Endothelial cell of umbilical vein (primary cell): ENCODE results near the gene BCO1. TPM values are rescaled to one million over a fixed set of nuclear protein-coding genes. Genes with fewer than 3 reads are reported as not detected.

Experiments
- polyA plus RNA-seq, 4 experiments: library from polyadenylated mRNA; depleted of rRNA in 3 of 4; stranded (reverse) in 3 of 4; unstranded in 1 of 4; fragments of >200 nt; gene quantifications; 2 replicates each; pipeline versions ENCODE4 v1.2.1 to v1.2.3, GENCODE V29; 2011 to 2012; ENCODE audit warnings: missing spikeins in 1 of 4
- total RNA-seq: library from RNA; stranded (reverse); gene quantifications from 2 replicates; pipeline ENCODE4 v1.2.3, GENCODE V29; 2021

BCO1 gene
- total and polyA plus RNA-seq, 2 donors (not counting 3 experiments of a cell fraction or from before 2014, with no cell fraction given), result not detected

Other genes with a start within 250 kb of the BCO1 start
- gene CMC2, start 231.8 kb upstream of the BCO1 start, total RNA-seq, result 96.6 and 97.8 TPM in 2 replicates
- 121 and 216 TPM in 2 replicates for gene CMC2, start 231.8 kb upstream of the BCO1 start, polyA plus RNA-seq
- 52.4 and 53.4 TPM in 2 replicates for gene CENPN, start 231.5 kb upstream of the BCO1 start, total RNA-seq
- gene CENPN, start 231.5 kb upstream of the BCO1 start, polyA plus RNA-seq, result 15.3 and 17.6 TPM in 2 replicates
- 22.4 and 25.3 TPM in 2 replicates for gene ATMIN, start 202.8 kb upstream of the BCO1 start, total RNA-seq
- gene ATMIN, start 202.8 kb upstream of the BCO1 start, polyA plus RNA-seq, result 15.0 and 15.8 TPM in 2 replicates
- gene C16orf46, start 161.5 kb upstream of the BCO1 start, total RNA-seq, result 0.53 TPM in 1 of 2 replicates, not detected in the other
- 0.26 and 0.33 TPM in 2 replicates for gene C16orf46, start 161.5 kb upstream of the BCO1 start, polyA plus RNA-seq
- gene GCSH, start 142.3 kb upstream of the BCO1 start, total RNA-seq, result 31.1 and 33.1 TPM in 2 replicates
- gene GCSH, start 142.3 kb upstream of the BCO1 start, polyA plus RNA-seq, result 5.4 and 6.9 TPM in 2 replicates
- 11.1 and 12.2 TPM in 2 replicates for gene GAN, start 76.3 kb downstream of the BCO1 start, total RNA-seq
- 1.6 and 1.8 TPM in 2 replicates for gene GAN, start 76.3 kb downstream of the BCO1 start, polyA plus RNA-seq
- 82.4 and 101 TPM in 2 replicates for gene CMIP, start 206.1 kb downstream of the BCO1 start, total RNA-seq
- 23.6 and 29.0 TPM in 2 replicates for gene CMIP, start 206.1 kb downstream of the BCO1 start, polyA plus RNA-seq